ENCODE results near the gene EHD3. TPM values are rescaled to one million over a fixed set of nuclear protein-coding genes. Genes with fewer than 3 reads are reported as not detected.

Gene EHD3
- total RNA-seq, 2 experiments from 2014 or later = 1.5 to 1.6 TPM

DNA sequence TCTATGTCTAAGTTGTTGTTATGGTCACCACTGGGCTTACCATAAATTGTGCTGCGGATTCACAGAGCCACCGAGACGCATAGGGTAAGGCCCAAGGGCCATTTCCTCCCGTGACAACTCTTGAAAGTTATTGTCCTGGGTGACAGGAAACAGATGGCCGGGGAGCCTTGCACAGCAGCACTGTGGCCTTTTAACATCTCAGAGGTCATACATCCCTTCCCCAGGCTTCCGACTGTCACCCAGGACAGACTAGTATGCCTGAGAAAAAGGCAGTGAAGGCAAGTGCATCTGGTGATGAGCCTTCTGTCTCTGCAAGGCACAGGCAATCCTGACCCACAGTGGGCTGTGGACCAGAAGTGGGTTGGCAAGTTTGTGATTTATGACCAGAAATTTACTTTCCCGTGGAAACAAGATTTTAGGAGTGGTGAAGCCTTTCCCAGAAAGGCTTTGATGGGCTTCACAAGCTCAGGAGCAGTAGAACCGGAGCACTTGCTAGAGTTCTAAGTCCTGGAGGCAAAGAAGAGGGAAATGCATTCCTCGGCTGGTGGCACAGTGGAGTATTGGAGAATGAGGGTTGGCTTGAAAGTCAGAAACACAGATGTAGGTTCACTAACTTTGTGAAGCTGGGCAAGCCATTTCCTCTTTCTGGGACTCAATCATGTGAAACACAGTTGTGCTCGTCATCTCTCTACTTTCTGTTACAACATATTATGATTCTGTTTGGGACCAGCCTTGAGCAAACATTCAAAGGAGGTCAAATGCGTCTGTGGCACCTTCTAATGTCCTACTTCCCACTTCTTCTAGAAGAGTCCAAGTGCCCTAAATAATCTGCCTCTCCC, 14.6 kb upstream of the EHD3 start:
- DNase-seq = no peak
- H3K27me3 Mint-ChIP-seq = peaks cover 18% of the 10 kb centered on the region
- POLR2A ChIA-PET = no interaction called here
- no peaks in the 10 kb centered on the region for H3K36me3 Mint-ChIP-seq
- peaks cover 5% of the 10 kb centered on the region for H3K4me1 Mint-ChIP-seq
- H3K4me3 Mint-ChIP-seq = no peak overlapping the region
- ATAC-seq (ENCODE audit: low read depth) = no peak
- no peaks in the 10 kb centered on the region for H3K9me3 Mint-ChIP-seq
- no peak overlapping the region for H3K27ac Mint-ChIP-seq

DNA sequence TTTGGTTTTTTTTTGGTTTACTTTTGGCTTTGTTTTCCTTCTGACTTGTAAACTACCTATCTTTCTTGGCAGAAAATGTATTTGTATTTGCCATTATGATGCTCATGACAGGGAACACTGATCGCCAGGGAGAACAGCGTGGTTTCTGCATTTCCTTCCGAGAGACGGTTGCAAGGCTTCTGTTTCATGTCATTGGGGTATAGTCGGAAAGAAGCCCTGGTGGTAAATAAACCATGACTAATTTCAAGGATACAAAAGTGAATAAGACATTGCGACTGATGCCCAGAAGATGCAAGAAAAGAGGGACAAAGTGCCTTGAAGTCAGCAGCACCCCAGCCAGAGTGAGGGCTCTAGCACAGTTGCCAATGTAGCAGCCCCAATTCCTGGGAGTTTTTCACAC, 12.4 kb upstream of the EHD3 start:
- ATAC-seq (ENCODE audit: low read depth) = no peak
- no peaks in the 10 kb centered on the region for H3K9me3 Mint-ChIP-seq
- H3K27me3 Mint-ChIP-seq = peaks cover 21% of the 10 kb centered on the region
- POLR2A ChIA-PET = no interaction called here
- DNase-seq = no peak
- H3K4me1 Mint-ChIP-seq = peaks cover 5% of the 10 kb centered on the region
- H3K27ac Mint-ChIP-seq = no peak overlapping the region
- H3K36me3 Mint-ChIP-seq = no peaks in the 10 kb centered on the region
- no peak overlapping the region for H3K4me3 Mint-ChIP-seq

DNA sequence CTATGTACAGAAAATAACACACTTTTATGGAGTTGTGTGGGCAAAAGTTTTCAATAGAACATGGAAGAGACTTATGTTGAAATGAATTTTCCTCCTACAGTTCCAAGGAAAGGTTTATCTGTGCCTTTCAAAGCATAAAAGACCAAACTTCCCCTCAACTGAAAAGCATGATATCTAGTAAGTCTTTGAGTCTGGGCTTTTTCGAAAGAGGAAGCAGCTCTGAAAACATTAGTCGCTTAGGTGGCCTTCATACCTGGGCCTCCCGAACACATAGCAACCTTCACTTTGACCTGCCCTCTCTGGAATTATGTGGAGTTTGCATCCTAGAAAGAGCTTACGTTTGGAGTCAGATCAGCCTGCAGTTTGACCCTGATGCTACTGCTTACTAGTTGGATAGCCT, 11.9 kb upstream of the EHD3 start:
- Mint-ChIP-seq H3K4me1 (peaks cover 5% of the 10 kb centered on the region), H3K4me3 (no peak overlapping the region), H3K36me3 (no peaks in the 10 kb centered on the region), H3K27me3 (peaks cover 21% of the 10 kb centered on the region), H3K9me3 (no peaks in the 10 kb centered on the region), H3K27ac (no peak overlapping the region)
- no peak for ATAC-seq (ENCODE audit: low read depth)
- POLR2A ChIA-PET = no interaction called here
- DNase-seq = no peak

DNA sequence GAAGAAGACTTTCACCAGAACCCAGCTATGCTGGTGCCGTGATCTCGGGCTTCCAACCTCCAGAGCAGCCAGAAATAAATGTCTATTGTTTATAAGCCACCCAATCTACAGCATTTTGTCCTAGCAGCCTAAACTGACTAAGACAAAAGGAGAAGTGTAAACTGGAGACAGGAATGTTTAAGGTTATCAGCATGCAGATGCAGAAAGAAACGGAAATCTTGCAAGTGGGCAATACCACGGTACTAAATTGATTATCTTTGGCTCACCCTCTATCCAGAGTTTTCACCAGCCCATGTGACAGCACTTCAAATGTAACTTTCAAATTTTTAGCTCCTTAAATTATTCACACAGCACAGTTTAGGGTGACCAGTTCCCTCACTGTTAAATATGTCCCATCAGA, 10.9 kb upstream of the EHD3 start:
- POLR2A ChIA-PET = no interaction called here
- no peaks in the 10 kb centered on the region for H3K36me3 Mint-ChIP-seq
- DNase-seq (no peak), ATAC-seq (ENCODE audit: low read depth) (no peak)
- peaks cover 21% of the 10 kb centered on the region for H3K27me3 Mint-ChIP-seq
- no peaks in the 10 kb centered on the region for H3K9me3 Mint-ChIP-seq
- H3K4me3 Mint-ChIP-seq = no peak overlapping the region
- peaks cover 7% of the 10 kb centered on the region for H3K4me1 Mint-ChIP-seq
- H3K27ac Mint-ChIP-seq = no peak overlapping the region

DNA sequence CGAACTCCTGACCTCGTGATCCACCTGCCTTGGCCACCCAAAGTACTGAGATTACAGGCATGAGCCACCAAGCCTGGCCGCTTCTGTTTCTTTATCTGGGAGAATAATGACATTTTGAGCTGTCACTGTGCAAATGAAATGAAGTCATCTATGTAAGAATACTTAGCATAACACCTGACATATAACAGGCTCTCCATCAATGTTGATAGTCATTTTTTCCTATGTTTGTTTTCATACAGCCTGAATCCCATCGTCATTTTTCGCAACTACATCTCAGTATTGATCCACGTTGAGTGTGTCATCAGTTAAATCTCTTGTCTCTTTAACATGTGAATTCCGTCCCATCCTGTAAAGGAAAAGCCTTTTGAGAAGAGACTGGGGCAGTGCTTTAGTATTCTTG, 10.2 kb upstream of the EHD3 start:
- no peaks in the 10 kb centered on the region for H3K36me3 Mint-ChIP-seq
- peaks cover 23% of the 10 kb centered on the region for H3K27me3 Mint-ChIP-seq
- DNase-seq (no peak), ATAC-seq (ENCODE audit: low read depth) (no peak)
- POLR2A ChIA-PET = no interaction called here
- H3K4me1 Mint-ChIP-seq = peaks cover 7% of the 10 kb centered on the region
- no peaks in the 10 kb centered on the region for H3K9me3 Mint-ChIP-seq
- no peak overlapping the region for H3K27ac Mint-ChIP-seq
- H3K4me3 Mint-ChIP-seq = no peak overlapping the region

DNA sequence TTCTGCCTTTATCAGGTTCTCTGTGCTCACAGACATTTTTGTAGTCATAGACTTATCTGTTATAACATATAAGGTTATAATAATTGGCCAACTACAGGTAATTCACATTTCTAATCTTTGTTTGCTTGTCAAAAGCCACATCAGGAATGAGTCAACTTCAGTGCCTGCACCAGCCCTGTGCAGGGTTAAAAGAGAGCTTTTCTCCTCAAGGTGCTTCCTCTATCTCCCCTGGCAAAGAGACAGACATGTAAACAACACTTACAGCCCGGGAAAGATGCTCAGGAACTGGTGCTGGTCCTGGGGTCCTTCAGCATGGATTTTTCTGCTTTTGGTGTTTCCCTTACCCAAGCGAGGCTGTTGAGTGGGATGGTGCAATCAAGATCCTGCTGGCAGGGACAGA, 7.7 kb upstream of the EHD3 start:
- Mint-ChIP-seq H3K27me3 (peaks cover 23% of the 10 kb centered on the region), H3K27ac (no peak overlapping the region), H3K9me3 (no peaks in the 10 kb centered on the region), H3K4me3 (no peak overlapping the region), H3K36me3 (no peaks in the 10 kb centered on the region), H3K4me1 (peaks cover 4% of the 10 kb centered on the region)
- DNase-seq = no peak
- POLR2A ChIA-PET = no interaction called here
- ATAC-seq (ENCODE audit: low read depth) = no peak

DNA sequence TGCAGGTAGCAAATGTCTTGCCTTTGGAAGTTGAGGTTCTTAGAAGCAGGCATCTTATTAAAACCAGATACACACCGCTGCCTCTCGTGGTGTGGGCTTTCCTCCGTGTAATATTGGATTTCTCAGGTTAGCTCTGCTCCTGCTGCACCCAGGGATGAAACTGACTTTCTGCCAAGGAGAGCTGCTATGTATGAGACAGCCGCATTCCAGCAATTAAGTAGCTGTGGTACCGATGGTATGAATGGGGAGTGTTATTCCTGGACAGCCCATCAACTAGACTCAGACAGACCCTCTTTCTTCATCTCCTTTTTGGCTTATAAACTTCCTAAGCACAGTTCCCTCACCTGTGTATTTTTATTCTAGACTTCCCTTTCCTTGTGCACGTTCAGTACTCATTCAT, 6.8 kb upstream of the EHD3 start:
- Mint-ChIP-seq H3K27ac (no peak overlapping the region), H3K36me3 (no peaks in the 10 kb centered on the region), H3K27me3 (peaks cover 20% of the 10 kb centered on the region), H3K9me3 (no peaks in the 10 kb centered on the region), H3K4me1 (peaks cover 2% of the 10 kb centered on the region), H3K4me3 (no peak overlapping the region)
- POLR2A ChIA-PET = no interaction called here
- DNase-seq (no peak), ATAC-seq (ENCODE audit: low read depth) (no peak)

DNA sequence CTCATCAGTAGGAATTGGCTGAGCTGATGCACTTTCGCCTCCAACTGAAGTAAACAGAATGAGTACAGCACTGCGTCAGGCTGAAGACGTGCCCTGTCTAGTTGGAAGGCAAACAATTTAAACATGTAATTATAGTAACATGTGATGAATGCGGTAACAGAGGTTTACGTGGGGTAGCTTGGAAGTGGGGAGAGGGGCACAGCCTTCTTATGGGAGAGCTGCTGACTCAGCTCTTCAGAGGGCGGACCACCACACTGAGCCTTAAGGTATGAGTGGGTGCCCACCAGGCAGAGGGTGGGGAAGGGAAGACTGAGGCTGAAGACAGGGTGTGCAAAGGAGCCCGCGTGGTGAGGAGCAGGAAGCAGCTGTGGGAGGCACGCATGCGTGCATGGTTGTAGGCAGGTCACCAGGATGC, 6.2 kb upstream of the EHD3 start:
- ATAC-seq (ENCODE audit: low read depth) = no peak
- POLR2A ChIA-PET = no interaction called here
- Mint-ChIP-seq H3K27me3 (peaks cover 18% of the 10 kb centered on the region), H3K4me1 (peaks cover 2% of the 10 kb centered on the region), H3K36me3 (no peaks in the 10 kb centered on the region), H3K27ac (no peak overlapping the region), H3K9me3 (no peaks in the 10 kb centered on the region), H3K4me3 (no peak overlapping the region)
- no peak for DNase-seq

DNA sequence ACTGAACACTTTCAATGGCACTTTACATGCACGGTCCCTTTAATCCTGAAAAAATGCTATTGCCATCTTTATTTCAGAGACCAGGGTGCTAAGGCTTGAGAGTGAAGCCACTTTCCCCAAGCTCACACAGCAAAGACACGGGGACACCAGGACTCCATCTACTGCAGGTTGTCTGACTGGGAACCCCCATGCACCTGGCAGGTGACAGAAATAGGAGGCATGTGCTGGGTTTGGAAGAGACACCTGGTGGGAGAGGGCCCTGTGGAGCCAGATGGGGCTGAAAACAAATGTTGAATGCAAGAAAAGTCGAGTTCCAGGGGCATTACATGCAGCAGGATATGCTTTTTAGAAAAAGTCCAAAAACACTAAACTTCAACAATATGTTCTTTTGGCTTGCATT, 5.2 kb upstream of the EHD3 start:
- Mint-ChIP-seq H3K27me3 (peaks cover 19% of the 10 kb centered on the region), H3K27ac (no peak overlapping the region), H3K4me3 (no peak overlapping the region), H3K9me3 (no peaks in the 10 kb centered on the region), H3K4me1 (peaks cover 9% of the 10 kb centered on the region), H3K36me3 (no peaks in the 10 kb centered on the region)
- DNase-seq = no peak
- POLR2A ChIA-PET = no interaction called here
- no peak for ATAC-seq (ENCODE audit: low read depth)

DNA sequence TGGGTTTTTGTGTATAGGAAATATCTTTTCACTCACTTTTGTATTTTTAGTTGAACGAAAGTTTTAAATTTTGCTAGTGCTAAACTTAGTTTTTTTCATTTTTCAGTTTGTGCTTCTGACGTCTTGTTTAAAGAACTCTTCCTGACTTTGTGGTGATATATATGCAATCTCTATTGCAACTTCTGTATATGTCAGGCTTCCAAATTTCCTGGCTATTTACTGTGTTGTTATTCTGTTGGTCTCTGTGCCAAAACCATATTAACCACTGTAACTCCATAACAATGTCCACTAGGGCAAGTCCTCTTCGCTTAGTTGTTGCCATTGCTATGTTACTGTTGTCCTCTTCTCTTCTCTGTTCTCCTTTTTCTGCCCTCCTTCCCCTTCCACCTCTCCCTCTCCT, 3.2 kb upstream of the EHD3 start:
- POLR2A ChIA-PET = no interaction called here
- DNase-seq = no peak
- no peaks in the 10 kb centered on the region for H3K36me3 Mint-ChIP-seq
- H3K4me1 Mint-ChIP-seq = peaks cover 10% of the 10 kb centered on the region
- peaks cover 18% of the 10 kb centered on the region for H3K27me3 Mint-ChIP-seq
- ATAC-seq (ENCODE audit: low read depth) = no peak
- H3K4me3 Mint-ChIP-seq = no peak overlapping the region
- no peaks in the 10 kb centered on the region for H3K9me3 Mint-ChIP-seq
- no peak overlapping the region for H3K27ac Mint-ChIP-seq

DNA sequence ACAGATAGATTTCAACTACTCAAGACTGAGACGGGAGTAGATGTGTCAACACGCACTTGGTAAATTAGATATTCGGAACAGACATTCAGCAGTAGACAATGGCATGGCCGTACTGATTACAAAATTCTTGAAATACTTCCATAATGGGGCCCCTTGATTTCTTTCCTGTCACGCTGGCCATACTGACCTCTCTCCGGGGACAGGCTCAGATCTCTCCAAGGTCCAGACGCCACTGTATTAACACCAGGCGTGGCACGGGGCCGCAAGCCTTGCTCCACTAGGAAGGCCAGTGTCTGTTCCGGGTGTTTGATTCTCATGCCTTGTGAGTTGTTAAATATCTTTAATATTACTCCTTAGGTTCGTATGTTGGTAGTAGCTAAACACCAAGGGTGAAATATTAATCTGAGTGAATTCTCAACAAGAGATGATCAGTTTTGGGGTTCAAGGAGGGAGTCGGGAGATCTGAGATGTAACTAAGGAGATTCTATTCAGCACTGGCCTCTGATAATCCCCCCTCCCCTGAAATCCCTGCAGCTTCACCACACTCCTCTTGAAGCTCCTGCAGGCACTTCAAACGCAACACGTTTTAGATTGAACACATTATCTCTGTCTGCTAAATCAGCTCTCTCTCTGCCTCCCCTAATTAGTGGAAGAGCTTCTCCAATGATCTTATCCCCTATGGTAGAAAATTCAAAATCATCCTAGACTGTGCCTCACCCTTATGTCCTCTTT, 2.2 kb upstream of the EHD3 start:
- H3K4me3 Mint-ChIP-seq = no peak overlapping the region
- DNase-seq (no peak), ATAC-seq (ENCODE audit: low read depth) (no peak)
- H3K27me3 Mint-ChIP-seq = peaks cover 18% of the 10 kb centered on the region
- peaks cover 10% of the 10 kb centered on the region for H3K4me1 Mint-ChIP-seq
- H3K36me3 Mint-ChIP-seq = no peaks in the 10 kb centered on the region
- no peaks in the 10 kb centered on the region for H3K9me3 Mint-ChIP-seq
- no peak overlapping the region for H3K27ac Mint-ChIP-seq
- POLR2A ChIA-PET = no interaction called here

DNA sequence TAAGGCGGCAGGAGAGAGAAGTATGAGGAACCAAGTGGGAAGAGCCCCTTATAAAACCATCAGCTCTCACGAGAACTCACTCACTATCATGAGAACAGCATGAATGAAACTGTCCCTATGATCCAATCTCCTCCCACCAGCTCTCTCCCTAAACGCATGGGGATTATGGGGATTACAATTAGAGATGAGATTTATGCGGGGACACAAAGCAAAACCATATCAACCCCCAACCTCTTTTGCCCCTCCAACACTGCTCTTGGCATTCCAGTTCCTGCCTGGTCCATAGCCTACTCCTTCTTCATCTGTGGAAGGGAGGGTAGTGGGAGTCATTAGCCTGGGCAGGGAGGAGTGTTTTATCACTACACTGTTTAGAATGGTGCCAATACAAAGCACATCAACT, 1.4 kb upstream of the EHD3 start:
- Mint-ChIP-seq H3K4me3 (no peak overlapping the region), H3K36me3 (no peaks in the 10 kb centered on the region), H3K27me3 (peaks cover 18% of the 10 kb centered on the region), H3K27ac (no peak overlapping the region), H3K4me1 (peaks cover 10% of the 10 kb centered on the region), H3K9me3 (no peaks in the 10 kb centered on the region)
- ATAC-seq (ENCODE audit: low read depth) (no peak), DNase-seq (no peak)
- POLR2A ChIA-PET = no interaction called here

DNA sequence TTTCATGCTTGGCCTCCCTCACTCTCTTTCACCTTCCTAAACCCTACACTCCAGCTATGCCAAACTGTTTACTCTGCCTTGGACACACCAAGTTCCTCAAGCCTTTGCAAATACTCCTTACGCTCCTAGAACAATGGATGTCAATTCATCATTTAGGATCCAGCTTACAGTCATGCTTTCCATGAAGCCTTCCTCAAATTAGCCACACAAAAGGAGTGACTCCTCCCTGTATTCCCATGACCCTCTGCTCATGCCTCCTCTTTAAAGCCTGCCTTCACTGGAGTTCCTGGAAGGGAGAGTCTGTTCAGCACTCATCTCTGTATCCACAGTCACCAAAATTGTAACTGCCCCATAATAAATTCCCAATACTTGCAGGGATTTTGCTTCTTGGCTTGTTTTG, 721 bp upstream of the EHD3 start:
- H3K4me3 Mint-ChIP-seq = peak overlapping the region; percentile 68

More for the DNA sequence above, 721 bp upstream of the EHD3 start:
- DNase-seq (no peak), ATAC-seq (ENCODE audit: low read depth) (no peak)
- Mint-ChIP-seq H3K4me1 (peaks cover 8% of the 10 kb centered on the region), H3K36me3 (no peaks in the 10 kb centered on the region), H3K9me3 (no peaks in the 10 kb centered on the region), H3K27ac (peak overlapping the region; percentile 0), H3K27me3 (peaks cover 18% of the 10 kb centered on the region)
- POLR2A ChIA-PET = interaction anchor here (0.6 kb wide), 1 partner anchor 243 kb away, joined by 3 read pairs; no protein-coding TSS in a partner anchor
